GM18870 (cell line): Measurements from ENCODE around the gene ZNF653.
"Not testable (repeated sequence)": the region's sequence is repeated elsewhere in the genome, so short reads cannot be mapped to it uniquely, and the experiment has no call there.

ENCODE experiments used
- ATAC-seq: cut with Tn5 transposase; IDR thresholded peaks from one replicate; pipeline ENCODE4 v1.9.1; 2021; ENCODE audit warnings: moderate library complexity; ENCODE audit not compliant: unreplicated experiment

ZNF653 gene

GRCh38 chr19:11483366-11484111, 22.1 kb downstream of the ZNF653 start:
- ATAC-seq: no peak

DNA sequence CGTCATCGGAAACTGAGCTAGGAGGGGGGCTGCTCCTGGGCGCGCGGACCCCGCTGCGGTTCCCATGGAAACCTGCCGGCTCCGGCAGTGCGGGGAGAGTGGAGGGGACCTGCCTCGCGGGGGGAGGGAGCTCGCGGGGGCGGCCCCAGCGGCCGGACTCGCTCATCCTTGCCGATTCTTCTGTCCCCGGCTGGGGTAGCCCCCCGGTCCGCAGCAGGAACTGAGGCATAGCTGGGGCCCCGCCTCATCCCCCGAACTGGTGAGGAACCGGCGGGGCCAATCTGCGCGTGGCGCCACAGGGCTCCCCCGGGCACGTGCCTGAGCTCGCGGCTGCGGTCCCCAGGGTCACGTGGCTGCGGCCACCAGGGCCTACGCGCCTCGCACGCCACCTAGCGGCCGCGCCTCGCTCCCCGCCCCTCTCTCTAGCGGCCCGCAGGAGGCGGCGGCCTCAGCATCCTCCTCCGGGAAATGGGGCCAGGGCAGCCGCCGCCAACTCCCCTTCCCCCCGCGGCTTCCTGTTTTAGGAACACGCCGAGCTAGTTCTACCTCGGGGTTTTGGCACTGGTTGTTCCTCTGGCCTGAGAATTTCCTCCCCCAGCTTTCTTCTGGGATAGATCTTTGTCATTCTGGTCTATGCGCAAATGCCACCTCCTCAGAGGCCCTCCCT, 23.1 kb downstream of the ZNF653 start:
- ATAC-seq: no peak

GRCh38 chr19:11481534-11482383, 23.9 kb downstream of the ZNF653 start:
- ATAC-seq: no peak

DNA sequence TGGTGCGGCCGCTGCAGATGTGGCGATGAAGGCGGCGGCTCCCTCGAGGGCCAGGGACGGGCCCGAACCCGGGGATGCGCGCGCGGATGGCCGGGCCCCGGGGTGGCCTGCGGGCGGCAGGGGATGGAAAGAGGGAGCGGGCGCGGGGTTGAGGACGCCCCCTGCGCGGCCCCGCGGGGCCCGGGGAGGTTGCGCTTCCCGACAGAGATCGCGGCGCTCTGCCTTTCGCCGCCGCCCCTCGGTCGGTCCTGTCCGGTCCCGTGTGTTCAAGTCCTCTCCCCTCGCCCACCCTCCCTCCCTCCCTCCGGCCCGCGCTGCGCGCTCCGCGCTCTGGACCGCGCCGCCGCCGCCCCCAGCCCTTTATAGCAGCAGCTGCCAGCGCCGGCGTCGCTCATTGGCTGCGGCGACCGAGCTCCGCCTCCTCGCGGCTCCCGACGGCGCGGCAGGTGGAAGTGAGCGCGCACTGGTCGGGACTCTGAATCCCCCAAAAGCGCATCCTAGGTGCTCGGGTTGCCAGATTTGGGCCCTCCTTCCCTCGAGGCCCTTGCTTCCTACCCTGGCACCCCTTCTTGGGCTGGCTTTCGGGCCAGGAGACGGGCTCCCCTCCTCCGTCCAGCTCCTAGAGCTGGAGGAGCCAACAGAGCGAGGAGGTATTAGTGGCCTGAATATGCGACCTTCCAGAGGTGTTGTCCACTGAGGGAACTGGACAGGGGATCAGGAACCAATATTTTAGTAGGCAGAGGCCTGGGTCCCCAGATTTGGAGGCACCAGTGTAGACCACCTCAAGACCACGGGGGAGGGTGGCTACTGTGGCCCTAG, 24.7 kb downstream of the ZNF653 start, which contains the start of gene ELAVL3:
Gene ELAVL3, minus strand, starts transcription at position 332 of the 819 bp plus-strand sequence. CDS start 438 bp downstream, outside the sequence.
- no peak for ATAC-seq

DNA sequence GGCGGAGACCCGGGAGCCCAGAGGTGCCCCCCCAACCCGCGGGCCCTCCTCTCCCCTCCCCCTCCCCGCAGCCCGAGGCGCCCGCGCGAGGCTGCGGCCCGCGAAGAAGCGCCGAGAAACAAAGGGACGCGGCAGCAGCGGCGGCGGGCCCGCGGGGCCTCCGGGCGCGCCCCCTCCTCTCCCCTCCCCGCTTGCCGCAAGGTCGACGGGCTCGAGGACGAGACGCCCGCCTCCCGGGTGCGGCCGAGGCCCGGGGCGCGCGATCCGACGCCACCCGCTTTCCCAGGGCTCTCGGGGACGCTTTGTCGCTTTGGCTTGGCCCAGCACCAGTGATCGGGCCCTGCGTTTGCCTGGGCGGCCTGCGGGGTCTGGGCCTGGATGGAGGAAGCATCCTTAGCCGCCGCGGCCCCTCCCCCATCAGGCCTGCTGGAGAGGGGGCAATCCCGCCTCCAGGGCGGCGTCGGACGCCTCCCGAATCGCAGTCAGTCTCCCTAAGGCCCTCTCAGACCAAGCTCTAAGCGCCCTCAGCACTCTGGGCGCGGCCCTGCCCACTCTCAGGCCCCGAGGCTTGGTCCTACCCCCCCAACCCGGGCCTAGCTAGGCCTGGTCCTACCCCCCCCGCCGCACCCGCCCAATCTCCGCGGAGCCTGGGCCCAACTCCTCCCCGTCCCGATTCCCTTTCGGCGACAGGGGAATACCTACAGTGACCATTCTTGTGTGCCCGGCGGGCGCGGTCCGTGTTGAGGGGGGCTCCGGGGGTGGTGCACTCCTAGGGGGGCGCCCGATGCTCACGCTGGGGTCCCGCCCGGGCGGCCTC, 25.5 kb downstream of the ZNF653 start:
- no peak for ATAC-seq

DNA sequence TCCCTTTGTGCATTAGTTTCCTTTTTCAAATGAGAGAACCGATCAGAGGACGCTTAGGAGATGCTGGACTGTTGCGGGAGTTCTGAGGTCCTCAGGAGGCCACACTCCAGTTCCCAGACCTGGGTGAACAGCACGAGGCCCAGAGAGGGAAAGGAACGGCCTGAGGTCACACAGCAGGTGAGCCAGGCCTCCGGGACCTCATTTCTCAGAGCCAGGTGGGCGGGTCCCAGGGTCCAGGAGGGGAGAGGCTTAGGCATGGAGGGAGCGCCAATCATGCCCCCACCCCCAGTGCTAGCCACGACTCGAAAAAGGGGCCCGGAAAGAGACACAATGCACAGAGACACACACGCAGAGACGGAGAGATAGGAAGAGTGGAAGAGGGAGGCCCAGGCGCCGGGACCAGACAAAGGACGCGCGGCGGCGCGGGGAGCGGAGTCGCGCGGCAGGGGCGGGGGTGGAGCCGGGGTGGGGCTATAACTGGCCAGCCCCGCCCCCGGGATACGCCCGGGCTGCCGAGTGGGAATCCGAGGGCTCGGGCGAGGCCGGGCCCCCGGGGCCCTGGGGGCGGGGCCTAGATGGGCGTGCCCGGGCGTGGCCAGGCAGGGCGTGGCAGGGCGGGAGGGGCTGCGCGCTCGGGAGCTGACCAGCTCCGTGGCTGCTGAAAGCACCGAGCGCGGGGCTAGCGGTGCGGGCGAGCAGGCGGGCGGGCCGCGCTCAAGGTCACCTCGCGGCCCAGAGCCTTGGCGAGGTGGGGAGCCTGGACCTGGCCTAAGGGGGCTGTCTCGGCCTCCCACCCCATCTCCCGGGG, 26.3 kb downstream of the ZNF653 start:
- ATAC-seq: no peak

GRCh38 chr19:11478167-11479089, 27.2 kb downstream of the ZNF653 start:
- no peak for ATAC-seq

- ATAC-seq: no peak
Measured at GRCh38 chr19:11475861-11476260, 29.8 kb downstream of the ZNF653 start.

- ATAC-seq: not testable (repeated sequence)
Measured at GRCh38 chr19:11475343-11475742, 30.3 kb downstream of the ZNF653 start.

- ATAC-seq: no peak
Measured at GRCh38 chr19:11473725-11474124, 31.9 kb downstream of the ZNF653 start.

DNA sequence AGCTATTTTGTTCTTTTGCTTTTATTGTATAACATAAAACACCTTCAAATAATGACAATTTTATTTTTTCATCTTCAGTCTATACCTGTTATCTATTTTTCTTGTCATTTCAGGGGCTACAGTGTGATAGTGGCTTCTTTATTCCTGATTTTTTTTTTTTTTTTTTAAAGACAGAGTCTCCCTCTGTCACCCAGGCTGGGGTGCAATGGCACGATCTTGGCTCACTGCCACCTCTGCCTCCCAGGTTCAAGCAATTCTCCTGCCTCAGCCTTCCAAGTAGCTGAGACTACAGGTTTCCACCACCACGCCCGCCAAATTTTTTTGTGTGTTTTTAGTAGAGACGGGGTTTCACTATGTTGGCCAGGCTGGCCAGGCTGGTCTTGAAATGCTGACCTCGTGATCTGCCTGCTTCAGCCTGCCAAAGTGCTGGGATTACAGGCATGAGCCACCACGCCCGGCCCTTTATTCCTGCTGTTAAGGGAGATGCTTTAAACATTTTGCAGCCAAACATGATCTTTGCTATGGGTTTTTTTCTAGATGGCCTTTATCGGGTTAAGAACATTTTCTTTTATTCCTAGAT, 37.3 kb downstream of the ZNF653 start:
- ATAC-seq: not testable (repeated sequence)

- ATAC-seq: no peak
Measured at GRCh38 chr19:11465600-11465999, 40.0 kb downstream of the ZNF653 start.

GRCh38 chr19:11464333-11465265, 41.0 kb downstream of the ZNF653 start:
- no peak for ATAC-seq

- ATAC-seq: no peak
Measured at GRCh38 chr19:11463391-11463790, 42.2 kb downstream of the ZNF653 start.

GRCh38 chr19:11461453-11461852, 44.2 kb downstream of the ZNF653 start:
- ATAC-seq: no peak

DNA sequence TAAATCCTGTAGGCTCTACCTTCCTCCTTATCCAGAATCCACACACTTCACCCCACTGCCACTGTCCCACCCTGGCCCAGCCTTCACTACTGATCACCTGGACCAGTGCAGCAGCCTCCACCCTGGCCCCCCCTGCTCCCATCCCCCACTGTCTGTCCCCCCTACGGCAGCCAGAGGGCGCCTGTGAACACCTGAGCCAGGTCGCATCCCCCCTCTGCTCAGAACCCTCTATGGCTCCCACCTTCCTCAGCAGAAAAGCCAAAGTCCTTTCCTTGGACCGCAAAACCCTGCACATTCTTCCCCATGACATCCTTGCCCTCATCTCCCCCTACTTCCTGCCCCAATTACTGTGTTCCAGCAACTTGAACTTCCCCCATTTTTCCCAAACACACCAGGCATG, 45.4 kb downstream of the ZNF653 start:
- no peak for ATAC-seq
